H1 (cell line): ENCODE data around the gene CRTAC1. TPM values are rescaled to one million over a fixed set of nuclear protein-coding genes. Genes with fewer than 3 reads are reported as not detected.

Experiments
- CTCF ChIA-PET: fragments of 300-600 bp; sonication (Branson Sonifier 250); formaldehyde crosslinking; loops from one replicate; lab custom pipeline; 2021; ENCODE audit not compliant: partially characterized antibody; lab: Charles Lee
- POLR2A ChIA-PET: fragments of 300-600 bp; sonication (Branson Sonifier 250); formaldehyde crosslinking; loops from one replicate; lab custom pipeline; 2021; ENCODE audit warnings: inconsistent platforms; ENCODE audit not compliant: partially characterized antibody; lab: Charles Lee
- DNase-seq, 2 experiments: peaks; one replicate each; pipeline versions ENCODE4 v3.0.0 to v3.0.0-alpha.2; 2010 to 2022; ENCODE audit warnings: low spot score in 2 of 2, low read depth in 1 of 2, mixed read lengths in 1 of 2
- FAIRE-seq: peaks from 2 replicates; lab custom pipeline; 2011; peaks lifted over from hg19 to GRCh38; lab: Jason Lieb, UNC
- H2AFZ ChIP-seq: 2 replicates; pipeline ENCODE4 v1.8.1; 2012; ENCODE audit warnings: low read length, inconsistent platforms
- H2AK5ac ChIP-seq: 2 replicates; pipeline ENCODE4 v1.6.1; 2013; ENCODE audit warnings: low read depth, low read length
- H2BK120ac ChIP-seq: replicated peaks from 2 replicates; pipeline ENCODE3; 2013; ENCODE audit warnings: low read depth, low read length, inconsistent platforms
- H2BK12ac ChIP-seq: 2 replicates; pipeline ENCODE4 v1.6.1; 2013; ENCODE audit warnings: low read depth, low read length
- H2BK15ac ChIP-seq: 2 replicates; pipeline ENCODE4 v1.6.1; 2013; ENCODE audit warnings: low read length
- H2BK20ac ChIP-seq: 2 replicates; pipeline ENCODE4 v1.6.1; 2013; ENCODE audit warnings: low read length
- H2BK5ac ChIP-seq: 2 replicates; pipeline ENCODE4 v1.6.1; 2013; ENCODE audit warnings: low read depth, low read length
- H3K14ac ChIP-seq: 2 replicates; pipeline ENCODE4 v1.6.1; 2013; ENCODE audit warnings: inconsistent platforms; ENCODE audit not compliant: insufficient read length
- H3K18ac ChIP-seq: 2 replicates; pipeline ENCODE4 v1.6.1; 2013; ENCODE audit warnings: low read length; ENCODE audit errors: extremely low read depth
- H3K23ac ChIP-seq: 2 replicates; pipeline ENCODE4 v1.6.1; 2013; ENCODE audit warnings: inconsistent platforms; ENCODE audit not compliant: insufficient read length
- H3K23me2 ChIP-seq: 2 replicates; pipeline ENCODE4 v1.6.1; 2013; ENCODE audit warnings: low read depth, low read length
- H3K27ac ChIP-seq: 2 replicates; pipeline ENCODE4 v1.6.1; 2011; ENCODE audit warnings: low read depth, low read length, inconsistent platforms
- H3K27me3 ChIP-seq, 4 experiments: replicated peaks in 1 of 4; 1 replicate in 1 of 4; 2 replicates in 3 of 4; pipeline versions ENCODE4 v1.6.1 to v1.8.1; 2011 to 2013; ENCODE audit warnings: low read length in 3 of 4, mild to moderate bottlenecking in 3 of 4, inconsistent platforms in 2 of 4, mixed read lengths in 2 of 4, moderate library complexity in 1 of 4; ENCODE audit not compliant: control insufficient read depth in 3 of 4, insufficient read depth in 3 of 4; ENCODE audit errors: extremely low read depth in 1 of 4
- H3K36me3 ChIP-seq, 4 experiments: 2 replicates each; pipeline versions ENCODE4 v1.6.1 to v1.8.1; 2011 to 2013; ENCODE audit warnings: mild to moderate bottlenecking in 4 of 4, low read length in 3 of 4, moderate library complexity in 2 of 4, control low read depth in 1 of 4, inconsistent platforms in 1 of 4; ENCODE audit not compliant: insufficient read depth in 4 of 4, control insufficient read depth in 2 of 4
- H3K4ac ChIP-seq: replicated peaks from 2 replicates; pipeline ENCODE3; 2013; ENCODE audit warnings: low read length, low read depth, mixed read lengths, inconsistent platforms; ENCODE audit not compliant: insufficient read length
- H3K4me1 ChIP-seq, 4 experiments: replicated peaks in 1 of 4; 1 replicate in 1 of 4; 2 replicates in 3 of 4; pipeline versions ENCODE4 v1.6.1 to v1.8.1; 2011 to 2013; ENCODE audit warnings: low read length in 3 of 4, inconsistent platforms in 2 of 4, mixed read lengths in 1 of 4; ENCODE audit not compliant: insufficient read depth in 4 of 4, control insufficient read depth in 3 of 4
- H3K4me2 ChIP-seq, 2 experiments: 2 replicates each; pipeline versions ENCODE4 v1.6.1 to v1.8.1; 2011 to 2013; ENCODE audit warnings: low read depth in 2 of 2, low read length in 2 of 2, control low read depth in 1 of 2, inconsistent platforms in 1 of 2, mild to moderate bottlenecking in 1 of 2; ENCODE audit not compliant: insufficient read depth in 1 of 2
- H3K4me3 ChIP-seq, 4 experiments: fragments of 200-600, 300-600 bp in 1 of 4; sonication (generic), shearing (Covaris generic), sonication (Bioruptor Twin) in 1 of 4; 2 replicates each; pipeline versions ENCODE4 v1.5.1 to v1.8.1; 2011 to 2016; ENCODE audit warnings: low read length in 4 of 4, low read depth in 3 of 4, control low read depth in 2 of 4, inconsistent platforms in 2 of 4, mild to moderate bottlenecking in 2 of 4, mixed read lengths in 1 of 4, moderate library complexity in 1 of 4; ENCODE audit not compliant: insufficient read depth in 2 of 4; ENCODE audit errors: extremely low read depth in 1 of 4
- H3K56ac ChIP-seq: replicated peaks from 2 replicates; pipeline ENCODE3; 2013; ENCODE audit warnings: low read depth, mild to moderate bottlenecking, mixed read lengths, low read length, inconsistent platforms; ENCODE audit not compliant: insufficient read length
- H3K79me1 ChIP-seq: 2 replicates; pipeline ENCODE4 v1.6.1; 2013; ENCODE audit warnings: low read depth, low read length, control low read depth
- H3K79me2 ChIP-seq, 2 experiments: 2 replicates each; pipeline versions ENCODE4 v1.6.1 to v1.8.1; 2012 to 2013; ENCODE audit warnings: low read length in 2 of 2, mild to moderate bottlenecking in 2 of 2, inconsistent platforms in 1 of 2; ENCODE audit not compliant: insufficient read depth in 2 of 2, control insufficient read depth in 1 of 2
- H3K9ac ChIP-seq, 4 experiments: replicated peaks in 1 of 4; 1 replicate in 1 of 4; 2 replicates in 3 of 4; pipeline versions ENCODE4 v1.6.1 to v1.8.1; 2011 to 2013; ENCODE audit warnings: low read depth in 3 of 4, low read length in 3 of 4, control low read depth in 2 of 4, mild to moderate bottlenecking in 2 of 4, moderate library complexity in 2 of 4, inconsistent platforms in 1 of 4; ENCODE audit errors: extremely low read depth in 1 of 4
- H3K9me3 ChIP-seq, 2 experiments: 2 replicates each; pipeline versions ENCODE4 v1.6.1 to v1.8.1; 2012 to 2013; ENCODE audit warnings: mild to moderate bottlenecking in 2 of 2, moderate library complexity in 2 of 2, control low read depth in 1 of 2, inconsistent platforms in 1 of 2, low read depth in 1 of 2, low read length in 1 of 2, mixed read lengths in 1 of 2; ENCODE audit not compliant: insufficient read depth in 2 of 2
- H4K20me1 ChIP-seq, 2 experiments: replicated peaks in 1 of 2; 2 replicates each; pipeline versions ENCODE3 to v1.8.1; 2011 to 2013; ENCODE audit warnings: inconsistent platforms in 2 of 2, low read length in 2 of 2, mild to moderate bottlenecking in 1 of 2; ENCODE audit not compliant: insufficient read depth in 2 of 2, control insufficient read depth in 1 of 2
- H4K5ac ChIP-seq: 2 replicates; pipeline ENCODE4 v1.6.1; 2013; ENCODE audit warnings: low read length, low read depth, mixed read lengths, inconsistent platforms; ENCODE audit not compliant: insufficient read length
- H4K8ac ChIP-seq: 2 replicates; pipeline ENCODE4 v1.8.0; 2013; ENCODE audit warnings: mild to moderate bottlenecking, moderate library complexity, low read length, inconsistent platforms; ENCODE audit not compliant: insufficient read depth; ENCODE audit errors: extremely low read depth
- H4K91ac ChIP-seq: replicated peaks from 2 replicates; pipeline ENCODE3; 2013; ENCODE audit warnings: low read length, mixed read lengths, inconsistent platforms; ENCODE audit not compliant: insufficient read length
- JUND ChIP-seq: IDR thresholded peaks from 2 replicates; pipeline ENCODE4 v1.6.1; 2011; ENCODE audit warnings: mild to moderate bottlenecking, improper control_type of control experiment, low read length
- WGBS, 2 experiments: shearing (Covaris generic) in 1 of 2; methylation state at CpG; one replicate each; pipeline versions ENCODE4 v1.1.6 to v1.1.7; 2013 to 2015; ENCODE audit warnings: low lambda C conversion rate in 2 of 2, mixed read lengths in 2 of 2, inconsistent platforms in 1 of 2, low coverage in 1 of 2, missing lambda C conversion rate in 1 of 2; ENCODE audit not compliant: insufficient replicate concordance in 2 of 2, insufficient coverage in 1 of 2, insufficient read length in 1 of 2; ENCODE audit errors: extremely low coverage in 1 of 2, missing lambda C conversion rate in 1 of 2; 5-methylcytosine and 5-hydroxymethylcytosine counted together
- polyA plus RNA-seq, 7 experiments: library from polyadenylated mRNA; depleted of rRNA in 3 of 7; stranded (reverse) in 5 of 7; unstranded in 2 of 7; fragments of >200 nt in 5 of 7; fragments of 200-250 nt in 2 of 7; gene quantifications; 1 replicate in 5 of 7; 2 replicates in 1 of 7; 4 replicates in 1 of 7; pipeline versions ENCODE4 v1.2.1 to v1.2.3, GENCODE V29; 2011 to 2013; ENCODE audit warnings: missing spikeins in 2 of 7, mixed read lengths in 2 of 7
- total RNA-seq: library from RNA; stranded (reverse); fragmentation: NEBNext Ultra II Directional; extraction: Animal tissue kit (Norgen Biotek cat#: 25700); gene quantifications from 2 replicates; pipeline ENCODE4 v1.2.1, GENCODE V29; 2021

Gene CRTAC1
- total and polyA plus RNA-seq, 2 of the 8 experiments (the other 6 are each of a cell fraction or from before 2014, with no cell fraction given): 0.91 to 1.2 TPM

- Histone ChIP-seq H2BK15ac (no peak overlapping the region), H3K9ac (no peak overlapping the region), H3K79me1 (no peaks in the 10 kb centered on the region), H2AFZ (no peak overlapping the region), H2BK20ac (no peak overlapping the region), H3K56ac (no peak overlapping the region), H3K36me3 (no peaks in the 10 kb centered on the region), H3K4me2 (no peak overlapping the region), H3K9me3 (no peaks in the 10 kb centered on the region), H4K91ac (no peak overlapping the region), H4K20me1 (no peaks in the 10 kb centered on the region), H2BK5ac (no peak overlapping the region), H4K5ac (no peak overlapping the region), H3K14ac (no peak overlapping the region), H3K4ac (no peak overlapping the region), H2BK12ac (no peak overlapping the region), H2AK5ac (no peak overlapping the region), H3K4me1 (peaks cover 7 to 19% (median 11%) of the 10 kb centered on the region in 4 experiments), H3K27ac (no peak overlapping the region), H3K27me3 (no peaks in the 10 kb centered on the region), H4K8ac (no peak overlapping the region), H3K23ac (no peak overlapping the region), H3K23me2 (no peaks in the 10 kb centered on the region), H3K18ac (no peak overlapping the region), H2BK120ac (no peak overlapping the region), H3K4me3 (no peak overlapping the region), H3K79me2 (no peaks in the 10 kb centered on the region)
- DNase-seq (no peak), FAIRE-seq (no peak)
- 86% methylated on average over 6 of the region's 6 CpGs; no CpG with 5 or more reads in 1 of the 2 experiments for WGBS, 2 experiments
- ChIA-PET POLR2A (interaction anchor here (0.6 to 1.1 kb wide), 2 partner anchors 15 to 110 kb away, joined by 3 read pairs; no protein-coding TSS in a partner anchor), CTCF (interaction anchor here (0.6 to 14.5 kb wide), 9 partner anchors 10 to 472 kb away, joined by 3 to 236 read pairs (median 4); partner anchors contain the start of genes GOLGA7B and RRP12)
- TF ChIP-seq JUND: no peak
Observed at GRCh38 chr10:97873569-97873968, 156.9 kb downstream of the CRTAC1 start.
